ENCODE data around the gene TAF6.

Gene TAF6

DNA sequence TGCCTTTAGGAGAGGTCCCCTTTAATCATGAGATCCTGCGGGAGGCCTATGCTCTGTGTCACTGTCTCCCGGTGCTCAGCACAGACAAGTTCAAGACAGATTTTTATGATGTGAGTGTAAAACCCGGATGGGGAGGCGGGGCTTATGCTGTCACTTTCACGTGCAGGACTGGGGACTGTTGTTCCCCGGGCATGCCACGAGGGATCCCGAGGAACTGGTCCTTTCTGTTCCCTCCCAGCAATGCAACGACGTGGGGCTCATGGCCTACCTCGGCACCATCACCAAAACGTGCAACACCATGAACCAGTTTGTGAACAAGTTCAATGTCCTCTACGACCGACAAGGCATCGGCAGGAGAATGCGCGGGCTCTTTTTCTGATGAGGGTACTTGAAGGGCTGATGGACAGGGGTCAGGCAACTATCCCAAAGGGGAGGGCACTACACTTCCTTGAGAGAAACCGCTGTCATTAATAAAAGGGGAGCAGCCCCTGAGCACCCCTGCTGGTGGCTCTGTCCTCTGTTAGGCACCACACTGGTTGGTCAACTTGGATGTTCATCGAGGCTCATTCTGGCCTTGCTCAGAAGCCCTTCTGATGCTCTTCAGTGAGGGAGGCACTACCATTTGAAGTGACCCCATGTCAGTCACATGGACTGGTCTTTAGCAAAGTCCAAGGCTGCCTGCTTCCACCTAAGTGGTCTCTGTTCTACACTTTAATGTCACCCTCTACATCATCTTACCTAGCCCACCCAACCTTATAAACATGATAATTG, 27.6 kb downstream of the TAF6 start (continued):
- TF ChIP-seq, protein P1, sequence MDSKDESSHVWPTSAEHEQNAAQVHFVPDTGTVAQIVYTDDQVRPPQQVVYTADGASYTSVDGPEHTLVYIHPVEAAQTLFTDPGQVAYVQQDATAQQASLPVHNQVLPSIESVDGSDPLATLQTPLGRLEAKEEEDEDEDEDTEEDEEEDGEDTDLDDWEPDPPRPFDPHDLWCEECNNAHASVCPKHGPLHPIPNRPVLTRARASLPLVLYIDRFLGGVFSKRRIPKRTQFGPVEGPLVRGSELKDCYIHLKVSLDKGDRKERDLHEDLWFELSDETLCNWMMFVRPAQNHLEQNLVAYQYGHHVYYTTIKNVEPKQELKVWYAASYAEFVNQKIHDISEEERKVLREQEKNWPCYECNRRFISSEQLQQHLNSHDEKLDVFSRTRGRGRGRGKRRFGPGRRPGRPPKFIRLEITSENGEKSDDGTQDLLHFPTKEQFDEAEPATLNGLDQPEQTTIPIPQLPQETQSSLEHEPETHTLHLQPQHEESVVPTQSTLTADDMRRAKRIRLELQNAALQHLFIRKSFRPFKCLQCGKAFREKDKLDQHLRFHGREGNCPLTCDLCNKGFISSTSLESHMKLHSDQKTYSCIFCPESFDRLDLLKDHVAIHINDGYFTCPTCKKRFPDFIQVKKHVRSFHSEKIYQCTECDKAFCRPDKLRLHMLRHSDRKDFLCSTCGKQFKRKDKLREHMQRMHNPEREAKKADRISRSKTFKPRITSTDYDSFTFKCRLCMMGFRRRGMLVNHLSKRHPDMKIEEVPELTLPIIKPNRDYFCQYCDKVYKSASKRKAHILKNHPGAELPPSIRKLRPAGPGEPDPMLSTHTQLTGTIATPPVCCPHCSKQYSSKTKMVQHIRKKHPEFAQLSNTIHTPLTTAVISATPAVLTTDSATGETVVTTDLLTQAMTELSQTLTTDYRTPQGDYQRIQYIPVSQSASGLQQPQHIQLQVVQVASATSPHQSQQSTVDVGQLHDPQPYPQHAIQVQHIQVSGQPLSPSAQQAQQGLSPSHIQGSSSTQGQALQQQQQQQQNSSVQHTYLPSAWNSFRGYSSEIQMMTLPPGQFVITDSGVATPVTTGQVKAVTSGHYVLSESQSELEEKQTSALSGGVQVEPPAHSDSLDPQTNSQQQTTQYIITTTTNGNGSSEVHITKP (tag by site-specific recombination; IDR thresholded peaks at IDR 0.05): peak; percentile 79
- TF ChIP-seq REPIN1 (tag by site-specific recombination; IDR thresholded peaks at IDR 0.05; ENCODE audit: low read depth) (no peak), ZNF777 (tag by site-specific recombination; IDR thresholded peaks at IDR 0.05; ENCODE audit: borderline replicate concordance) (no peak), ZNF530 (tag by site-specific recombination; IDR thresholded peaks at IDR 0.05; ENCODE audit: low read depth) (no peak), ZNF548 (tag by site-specific recombination; IDR thresholded peaks at IDR 0.05) (no peak), ZBTB20 (tag by site-specific recombination; IDR thresholded peaks at IDR 0.05) (peak; percentile 48; the same call in 1 of the 2 replicates), KLF8 (tag by site-specific recombination; IDR thresholded peaks at IDR 0.05) (no peak), ZNF830 (tag by site-specific recombination; IDR thresholded peaks at IDR 0.05; ENCODE audit: low read depth) (no peak), ZNF677 (tag by site-specific recombination; IDR thresholded peaks at IDR 0.05) (no peak), ZNF121 (tag by site-specific recombination; IDR thresholded peaks at IDR 0.05) (no peak), ZNF658 (tag by site-specific recombination; IDR thresholded peaks at IDR 0.05) (no peak), MZF1 (tag by site-specific recombination; IDR thresholded peaks at IDR 0.05; ENCODE audit: borderline replicate concordance) (peak; percentile 36), HOXD13 (CRISPR knock-in tag; IDR thresholded peaks at IDR 0.05; ENCODE audit: borderline replicate concordance) (no peak), TRIM28 (IDR thresholded peaks at IDR 0.05; ENCODE audit: borderline replicate concordance, low read length) (no peak), ZNF175 (tag by site-specific recombination; IDR thresholded peaks at IDR 0.05) (no peak), ZNF660 (tag by site-specific recombination; IDR thresholded peaks at IDR 0.05) (peak; percentile 16; the same call in 1 of the 2 replicates), ZEB2 (tag by site-specific recombination; IDR thresholded peaks at IDR 0.05) (peak; percentile 38; the same call in 1 of the 2 replicates), ZNF776 (tag by site-specific recombination; IDR thresholded peaks at IDR 0.05; ENCODE audit: borderline replicate concordance) (no peak), ZNF132 (tag by site-specific recombination; IDR thresholded peaks at IDR 0.05; ENCODE audit: borderline replicate concordance) (no peak), GFI1B (tag by site-specific recombination; IDR thresholded peaks at IDR 0.05) (no peak), ZBTB48 (tag by site-specific recombination; IDR thresholded peaks at IDR 0.05) (peak; percentile 57; the same call in 1 of the 2 replicates), ZNF19 (tag by site-specific recombination; IDR thresholded peaks at IDR 0.05; ENCODE audit: low read depth) (no peak), YY2 (tag by site-specific recombination; IDR thresholded peaks at IDR 0.05) (no peak), ZBTB8A (tag by site-specific recombination; IDR thresholded peaks at IDR 0.05) (no peak), MEIS1 (CRISPR knock-in tag; IDR thresholded peaks at IDR 0.05; ENCODE audit: borderline replicate concordance) (no peak), ZNF324 (tag by site-specific recombination; IDR thresholded peaks at IDR 0.05) (no peak), ZNF37A (tag by site-specific recombination; IDR thresholded peaks at IDR 0.05) (no peak)
- TF ChIP-seq, protein P2, sequence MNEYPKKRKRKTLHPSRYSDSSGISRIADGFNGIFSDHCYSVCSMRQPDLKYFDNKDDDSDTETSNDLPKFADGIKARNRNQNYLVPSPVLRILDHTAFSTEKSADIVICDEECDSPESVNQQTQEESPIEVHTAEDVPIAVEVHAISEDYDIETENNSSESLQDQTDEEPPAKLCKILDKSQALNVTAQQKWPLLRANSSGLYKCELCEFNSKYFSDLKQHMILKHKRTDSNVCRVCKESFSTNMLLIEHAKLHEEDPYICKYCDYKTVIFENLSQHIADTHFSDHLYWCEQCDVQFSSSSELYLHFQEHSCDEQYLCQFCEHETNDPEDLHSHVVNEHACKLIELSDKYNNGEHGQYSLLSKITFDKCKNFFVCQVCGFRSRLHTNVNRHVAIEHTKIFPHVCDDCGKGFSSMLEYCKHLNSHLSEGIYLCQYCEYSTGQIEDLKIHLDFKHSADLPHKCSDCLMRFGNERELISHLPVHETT (tag by site-specific recombination; IDR thresholded peaks at IDR 0.05): no peak
- TF ChIP-seq, protein P3, sequence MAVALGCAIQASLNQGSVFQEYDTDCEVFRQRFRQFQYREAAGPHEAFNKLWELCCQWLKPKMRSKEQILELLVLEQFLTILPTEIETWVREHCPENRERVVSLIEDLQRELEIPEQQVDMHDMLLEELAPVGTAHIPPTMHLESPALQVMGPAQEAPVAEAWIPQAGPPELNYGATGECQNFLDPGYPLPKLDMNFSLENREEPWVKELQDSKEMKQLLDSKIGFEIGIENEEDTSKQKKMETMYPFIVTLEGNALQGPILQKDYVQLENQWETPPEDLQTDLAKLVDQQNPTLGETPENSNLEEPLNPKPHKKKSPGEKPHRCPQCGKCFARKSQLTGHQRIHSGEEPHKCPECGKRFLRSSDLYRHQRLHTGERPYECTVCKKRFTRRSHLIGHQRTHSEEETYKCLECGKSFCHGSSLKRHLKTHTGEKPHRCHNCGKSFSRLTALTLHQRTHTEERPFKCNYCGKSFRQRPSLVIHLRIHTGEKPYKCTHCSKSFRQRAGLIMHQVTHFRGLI (tag by site-specific recombination; IDR thresholded peaks at IDR 0.05): 0 out of 2 replicates have a peak, but pooled peaks have one; percentile 5
- TF ChIP-seq, protein P4, sequence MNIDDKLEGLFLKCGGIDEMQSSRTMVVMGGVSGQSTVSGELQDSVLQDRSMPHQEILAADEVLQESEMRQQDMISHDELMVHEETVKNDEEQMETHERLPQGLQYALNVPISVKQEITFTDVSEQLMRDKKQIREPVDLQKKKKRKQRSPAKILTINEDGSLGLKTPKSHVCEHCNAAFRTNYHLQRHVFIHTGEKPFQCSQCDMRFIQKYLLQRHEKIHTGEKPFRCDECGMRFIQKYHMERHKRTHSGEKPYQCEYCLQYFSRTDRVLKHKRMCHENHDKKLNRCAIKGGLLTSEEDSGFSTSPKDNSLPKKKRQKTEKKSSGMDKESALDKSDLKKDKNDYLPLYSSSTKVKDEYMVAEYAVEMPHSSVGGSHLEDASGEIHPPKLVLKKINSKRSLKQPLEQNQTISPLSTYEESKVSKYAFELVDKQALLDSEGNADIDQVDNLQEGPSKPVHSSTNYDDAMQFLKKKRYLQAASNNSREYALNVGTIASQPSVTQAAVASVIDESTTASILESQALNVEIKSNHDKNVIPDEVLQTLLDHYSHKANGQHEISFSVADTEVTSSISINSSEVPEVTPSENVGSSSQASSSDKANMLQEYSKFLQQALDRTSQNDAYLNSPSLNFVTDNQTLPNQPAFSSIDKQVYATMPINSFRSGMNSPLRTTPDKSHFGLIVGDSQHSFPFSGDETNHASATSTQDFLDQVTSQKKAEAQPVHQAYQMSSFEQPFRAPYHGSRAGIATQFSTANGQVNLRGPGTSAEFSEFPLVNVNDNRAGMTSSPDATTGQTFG (tag by site-specific recombination; IDR thresholded peaks at IDR 0.05; ENCODE audit: borderline replicate concordance): no peak
- TF ChIP-seq, protein P5, sequence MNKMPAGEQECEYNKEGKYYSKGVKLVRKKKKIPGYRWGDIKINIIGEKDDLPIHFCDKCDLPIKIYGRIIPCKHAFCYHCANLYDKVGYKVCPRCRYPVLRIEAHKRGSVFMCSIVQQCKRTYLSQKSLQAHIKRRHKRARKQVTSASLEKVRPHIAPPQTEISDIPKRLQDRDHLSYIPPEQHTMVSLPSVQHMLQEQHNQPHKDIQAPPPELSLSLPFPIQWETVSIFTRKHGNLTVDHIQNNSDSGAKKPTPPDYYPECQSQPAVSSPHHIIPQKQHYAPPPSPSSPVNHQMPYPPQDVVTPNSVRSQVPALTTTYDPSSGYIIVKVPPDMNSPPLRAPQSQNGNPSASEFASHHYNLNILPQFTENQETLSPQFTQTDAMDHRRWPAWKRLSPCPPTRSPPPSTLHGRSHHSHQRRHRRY (tag by site-specific recombination; IDR thresholded peaks at IDR 0.05): no peak

Measured in HEK293 (cell line).